GM18867 (cell line): ENCODE results near the gene CIDEB.

Source experiments
- ATAC-seq: cut with Tn5 transposase; IDR thresholded peaks from one replicate; pipeline ENCODE4 v1.9.1; 2021; ENCODE audit warnings: mild to moderate bottlenecking, moderate library complexity; ENCODE audit not compliant: unreplicated experiment

CIDEB gene

GRCh38 chr14:24314377-24315193, 6.8 kb upstream of the CIDEB start:
- ATAC-seq: no peak

GRCh38 chr14:24313913-24314312, 6.1 kb upstream of the CIDEB start:
- ATAC-seq: no peak

- no peak for ATAC-seq
Observed at GRCh38 chr14:24312736-24313507, 5.1 kb upstream of the CIDEB start.

- ATAC-seq: no peak
Observed at GRCh38 chr14:24311837-24312615, 4.2 kb upstream of the CIDEB start.

GRCh38 chr14:24310646-24311604, 3.1 kb upstream of the CIDEB start, which contains the start of gene LTB4R:
Gene LTB4R (plus strand): TSS chr14:24311502. CDS start chr14:24315652, 4,150 bp downstream.
- ATAC-seq: peak; percentile 63

GRCh38 chr14:24310265-24310645, 2.5 kb upstream of the CIDEB start:
- ATAC-seq: no peak

GRCh38 chr14:24309538-24310264, 1.9 kb upstream of the CIDEB start, which contains the start of gene LTB4R2:
Gene LTB4R2 (plus strand): TSS chr14:24310140. CDS start chr14:24310665, 525 bp downstream.
- ATAC-seq: no peak

DNA sequence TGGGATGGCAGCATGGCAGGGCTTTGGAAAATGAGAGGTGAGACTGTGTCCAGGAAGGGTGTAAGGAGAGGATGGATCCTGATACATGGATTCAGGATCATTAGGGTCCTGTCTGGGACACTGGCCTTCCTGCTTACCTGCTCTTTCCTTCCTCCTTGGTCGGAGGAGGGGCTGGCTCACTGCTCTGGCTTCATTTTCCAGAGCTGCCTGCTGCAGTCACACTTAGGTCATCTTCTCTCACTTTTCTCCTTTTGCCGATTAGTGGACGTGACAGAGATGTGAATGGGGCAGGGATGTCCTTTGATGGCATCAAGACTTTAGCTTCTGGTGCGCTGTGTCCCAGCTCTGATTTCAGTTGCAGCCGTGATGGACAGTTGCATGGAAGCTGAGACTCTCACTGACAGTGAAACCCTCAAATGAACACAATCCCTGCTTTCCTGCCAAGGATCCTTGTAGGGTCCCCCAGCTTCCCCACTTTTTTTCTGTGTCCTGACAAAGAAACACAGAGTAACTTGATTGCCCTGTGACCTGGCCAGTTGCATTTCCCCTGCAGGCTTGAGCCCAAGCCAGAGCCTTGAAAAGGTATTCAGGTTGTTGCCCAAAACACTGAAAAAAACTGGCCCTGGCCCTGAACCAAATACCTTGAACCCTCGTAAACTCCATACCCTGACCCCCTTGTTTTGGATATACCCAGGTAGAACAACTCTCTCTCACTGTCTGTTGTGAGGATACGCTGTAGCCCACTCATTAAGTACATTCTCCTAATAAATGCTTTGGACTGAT, 756 bp upstream of the CIDEB start:
- no peak for ATAC-seq

DNA sequence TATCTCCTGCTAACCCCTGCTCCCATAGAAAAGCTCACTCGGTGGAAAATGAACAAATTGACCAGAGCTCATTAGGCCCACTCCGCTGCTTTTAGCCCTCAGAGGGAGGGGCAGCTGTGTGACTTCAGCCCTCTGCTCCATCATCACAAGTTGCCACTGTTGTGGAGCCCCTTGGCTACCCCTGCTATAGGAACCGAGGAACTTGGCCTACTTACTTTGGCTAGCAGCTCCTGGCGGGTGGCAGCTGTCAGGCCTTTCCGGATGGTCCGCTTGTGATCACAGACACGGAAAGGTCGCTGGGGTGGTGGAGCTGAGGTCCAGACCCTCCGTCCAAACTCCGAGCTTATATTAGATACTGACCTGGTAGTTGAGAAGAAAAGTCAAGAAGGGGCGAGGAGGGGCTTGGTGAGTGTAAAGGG, 612 bp downstream of the CIDEB start:
- ATAC-seq: no peak

GRCh38 chr14:24304019-24304387, 3.8 kb downstream of the CIDEB start:
- no peak for ATAC-seq

DNA sequence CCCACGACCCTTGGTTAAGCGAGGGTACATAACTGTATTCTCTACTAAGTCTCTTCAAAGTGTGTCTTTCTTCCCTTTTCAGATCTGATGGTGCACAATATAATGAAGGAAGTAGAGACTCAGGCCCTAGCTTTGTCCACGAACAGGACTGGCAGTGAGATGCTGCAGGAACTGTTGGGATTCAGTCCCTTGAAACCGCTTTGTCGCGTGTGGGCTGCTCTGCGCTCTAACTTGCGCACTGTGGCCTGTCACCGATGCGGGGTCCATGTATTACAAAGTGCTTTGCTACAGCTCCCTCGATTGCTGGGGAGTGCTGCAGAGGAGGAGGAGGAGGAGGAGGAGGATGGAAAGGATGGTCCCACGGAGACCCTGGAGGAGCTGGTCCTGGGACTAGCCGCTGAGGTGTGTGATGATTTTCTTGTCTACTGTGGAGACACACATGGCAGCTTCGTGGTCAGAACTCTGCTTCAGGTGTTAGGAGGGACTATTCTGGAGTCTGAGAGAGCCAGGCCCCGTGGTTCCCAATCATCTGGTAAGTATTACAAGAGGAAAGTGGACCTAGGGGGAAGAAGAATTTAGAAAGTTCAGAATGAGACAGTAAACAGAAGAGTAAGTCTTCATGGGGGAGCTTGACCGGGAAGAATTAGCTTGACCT, 7.3 kb downstream of the CIDEB start:
- no peak for ATAC-seq

- ATAC-seq: peak; percentile 75
Observed at GRCh38 chr14:24299255-24300191, 8.3 kb downstream of the CIDEB start, which contains the start of the genes DHRS1 and NOP9. Gene DHRS1 (minus strand): TSS chr14:24299780. CDS start chr14:24299106, 674 bp downstream. Gene NOP9 (plus strand): TSS chr14:24299850. CDS start chr14:24299955, 105 bp downstream.

DNA sequence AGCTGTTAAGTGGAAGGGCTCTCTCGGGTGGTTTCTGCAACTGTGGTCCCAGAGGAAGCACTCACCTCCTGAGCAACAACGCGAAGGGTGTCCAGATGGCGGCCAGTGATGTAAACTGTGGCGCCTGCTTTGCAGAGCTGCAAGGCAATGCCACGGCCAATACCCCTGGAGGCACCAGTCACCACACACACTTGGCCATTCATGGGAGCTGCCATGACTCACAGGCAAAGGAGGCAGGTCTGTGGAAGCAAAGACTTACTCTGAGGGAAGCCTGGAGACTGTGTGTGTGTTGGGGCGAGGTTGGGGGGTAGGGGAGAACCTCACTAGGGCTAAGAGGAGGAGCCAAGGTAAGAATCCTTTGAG, 8.9 kb downstream of the CIDEB start:
- ATAC-seq: no peak

DNA sequence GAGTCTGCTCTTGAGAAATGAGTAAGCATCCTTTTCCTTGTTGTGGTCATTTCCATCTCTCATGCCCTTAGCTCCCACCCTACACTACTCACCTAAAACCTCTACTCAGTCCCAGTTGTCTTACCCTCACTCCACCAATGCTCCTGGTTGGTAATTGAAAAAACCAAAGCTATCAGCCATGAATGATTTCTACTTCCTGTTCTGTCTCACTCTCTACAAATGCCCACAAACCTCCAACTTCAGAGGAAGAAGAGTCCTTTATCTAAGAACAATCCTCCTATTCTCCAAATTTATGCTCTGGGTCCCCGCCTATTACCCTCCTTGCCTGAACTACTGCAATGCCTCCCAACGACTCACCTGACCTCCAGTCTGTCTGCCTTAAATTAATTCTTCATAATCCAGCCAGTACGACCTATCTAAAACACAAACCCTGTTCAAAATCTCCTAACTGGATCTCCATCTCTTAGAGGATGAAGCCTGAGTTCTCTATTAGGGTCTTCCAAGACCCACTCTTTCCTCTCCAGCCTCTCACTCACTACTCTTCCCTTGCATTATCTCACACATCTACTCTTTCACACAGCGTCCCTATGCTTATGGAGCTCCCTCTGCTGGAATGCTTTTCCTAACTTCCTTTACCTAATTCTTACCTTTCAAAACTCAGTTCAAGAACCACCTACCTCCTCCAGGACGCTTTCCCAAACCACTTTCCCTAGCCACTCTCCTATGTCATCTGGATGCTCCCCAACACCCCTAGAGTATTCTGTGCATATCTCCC, 10.4 kb downstream of the CIDEB start:
- peak; percentile 2 for ATAC-seq

DNA sequence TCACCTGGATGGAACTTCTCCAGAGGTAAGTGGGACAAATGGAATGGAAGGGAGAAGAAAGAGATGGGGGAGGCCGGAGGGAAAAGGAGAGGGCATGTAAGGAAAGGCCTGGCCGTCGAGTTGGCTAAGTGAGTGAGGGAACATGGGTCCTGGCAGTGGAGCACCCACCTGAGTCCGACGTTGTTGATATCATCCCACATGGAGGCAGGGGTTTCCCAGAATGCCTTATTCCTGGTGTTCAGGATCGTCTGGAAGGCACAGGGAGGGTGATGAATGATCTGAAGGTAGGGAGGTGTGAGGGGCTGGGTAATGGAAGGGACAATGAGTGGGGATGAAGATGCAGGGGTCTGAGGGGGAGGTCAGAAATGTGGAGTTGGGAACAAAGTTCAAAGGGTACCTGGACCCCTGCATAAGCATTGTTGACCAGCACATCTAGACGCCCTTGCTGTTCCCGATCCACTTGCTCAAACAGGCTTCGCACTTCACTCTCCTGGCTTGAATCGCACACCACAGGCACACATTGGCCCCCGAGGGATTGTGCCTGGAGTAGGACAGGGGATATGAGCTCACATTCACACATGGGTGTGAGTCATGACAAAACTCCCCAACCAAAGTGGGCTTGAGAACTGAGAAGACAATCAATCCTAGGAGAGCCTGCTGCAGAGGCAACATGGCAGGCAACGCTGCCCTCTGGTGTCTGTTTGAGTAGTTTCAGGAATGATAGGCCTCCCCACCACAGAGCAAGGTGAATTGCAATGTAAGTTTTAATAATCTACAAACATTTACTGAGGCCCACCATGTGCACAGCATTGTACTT, 11.2 kb downstream of the CIDEB start:
- ATAC-seq: peak; percentile 55
